Measurements from ENCODE around the gene MAP3K12. TPM values are rescaled to one million over a fixed set of nuclear protein-coding genes. Genes with fewer than 3 reads are reported as not detected.

MAP3K12 gene
- total and polyA plus RNA-seq, 2 experiments from 2014 or later = 6.6 to 17.9 TPM

DNA sequence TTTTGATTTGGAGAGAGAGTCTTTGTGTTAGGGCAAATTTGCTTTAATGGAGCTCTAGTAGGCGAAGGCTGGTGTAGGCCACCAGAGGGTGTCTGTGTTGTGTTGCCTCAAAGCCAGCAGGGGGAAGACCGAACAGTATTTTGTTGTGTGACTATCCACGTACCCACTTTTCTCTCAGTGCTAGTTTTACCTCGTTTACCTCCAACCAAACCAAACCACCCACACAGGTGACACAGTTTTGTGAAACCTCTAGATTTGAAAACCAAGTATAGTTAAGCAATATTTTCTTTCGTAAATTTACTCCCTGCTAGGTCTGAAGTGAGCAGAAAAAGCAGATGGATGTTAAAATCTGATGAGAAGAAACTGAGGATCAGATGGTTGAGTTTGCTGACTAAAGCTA lies 44.3 kb upstream of the MAP3K12 start:
- 0 out of 2 replicates have a peak, but pooled peaks cover 9% of the 10 kb centered on the region for H3K36me3 ChIP-seq (ENCODE audit: insufficient read depth)
- H3K27ac ChIP-seq (ENCODE audit: low read depth) = 0 out of 2 replicates have a peak overlapping the region, but pooled peaks have one; percentile 51
- H3K27me3 Mint-ChIP-seq (ENCODE audit: insufficient read depth, low read depth, poor library complexity) = no peaks in the 10 kb centered on the region
- H4K20me1 ChIP-seq (replicated peaks; ENCODE audit: insufficient read depth) = no peaks in the 10 kb centered on the region; the same call in 1 of the 2 replicates
- ATAC-seq (peak; percentile 99), DNase-seq (ENCODE audit: low spot score) (peak; percentile 86)
- H3K4me1 ChIP-seq (ENCODE audit: insufficient read depth) = peaks cover 4% of the 10 kb centered on the region; the same call in 1 of the 2 replicates
- H2AFZ ChIP-seq = no peak overlapping the region
- H3K9me2 ChIP-seq (ENCODE audit: insufficient read depth) = no peaks in the 10 kb centered on the region
- no peak overlapping the region for H3K4me3 Mint-ChIP-seq
- H3K27me3 ChIP-seq (ENCODE audit: insufficient read depth) = no peaks in the 10 kb centered on the region
- H3K4me3 ChIP-seq = no peak overlapping the region
- no peak overlapping the region for H3K4me2 ChIP-seq
- peak overlapping the region; percentile 72; the same call in 1 of the 2 replicates for H3K27ac Mint-ChIP-seq
- 0 out of 2 replicates have a peak, but pooled peaks cover 5% of the 10 kb centered on the region for H3F3A ChIP-seq (replicated peaks; ENCODE audit: low read depth)
- no peaks in the 10 kb centered on the region for H3K9me3 Mint-ChIP-seq
- no peak for TF ChIP-seq JUNB (IDR thresholded peaks at IDR 0.05; ENCODE audit: unreplicated experiment)
- TF ChIP-seq, protein P1, sequence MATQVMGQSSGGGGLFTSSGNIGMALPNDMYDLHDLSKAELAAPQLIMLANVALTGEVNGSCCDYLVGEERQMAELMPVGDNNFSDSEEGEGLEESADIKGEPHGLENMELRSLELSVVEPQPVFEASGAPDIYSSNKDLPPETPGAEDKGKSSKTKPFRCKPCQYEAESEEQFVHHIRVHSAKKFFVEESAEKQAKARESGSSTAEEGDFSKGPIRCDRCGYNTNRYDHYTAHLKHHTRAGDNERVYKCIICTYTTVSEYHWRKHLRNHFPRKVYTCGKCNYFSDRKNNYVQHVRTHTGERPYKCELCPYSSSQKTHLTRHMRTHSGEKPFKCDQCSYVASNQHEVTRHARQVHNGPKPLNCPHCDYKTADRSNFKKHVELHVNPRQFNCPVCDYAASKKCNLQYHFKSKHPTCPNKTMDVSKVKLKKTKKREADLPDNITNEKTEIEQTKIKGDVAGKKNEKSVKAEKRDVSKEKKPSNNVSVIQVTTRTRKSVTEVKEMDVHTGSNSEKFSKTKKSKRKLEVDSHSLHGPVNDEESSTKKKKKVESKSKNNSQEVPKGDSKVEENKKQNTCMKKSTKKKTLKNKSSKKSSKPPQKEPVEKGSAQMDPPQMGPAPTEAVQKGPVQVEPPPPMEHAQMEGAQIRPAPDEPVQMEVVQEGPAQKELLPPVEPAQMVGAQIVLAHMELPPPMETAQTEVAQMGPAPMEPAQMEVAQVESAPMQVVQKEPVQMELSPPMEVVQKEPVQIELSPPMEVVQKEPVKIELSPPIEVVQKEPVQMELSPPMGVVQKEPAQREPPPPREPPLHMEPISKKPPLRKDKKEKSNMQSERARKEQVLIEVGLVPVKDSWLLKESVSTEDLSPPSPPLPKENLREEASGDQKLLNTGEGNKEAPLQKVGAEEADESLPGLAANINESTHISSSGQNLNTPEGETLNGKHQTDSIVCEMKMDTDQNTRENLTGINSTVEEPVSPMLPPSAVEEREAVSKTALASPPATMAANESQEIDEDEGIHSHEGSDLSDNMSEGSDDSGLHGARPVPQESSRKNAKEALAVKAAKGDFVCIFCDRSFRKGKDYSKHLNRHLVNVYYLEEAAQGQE (IDR thresholded peaks at IDR 0.05; ENCODE audit: unreplicated experiment) = no peak
- TF ChIP-seq NANOG (IDR thresholded peaks at IDR 0.05; ENCODE audit: borderline replicate concordance) = no peak
- TF ChIP-seq, protein P2, sequence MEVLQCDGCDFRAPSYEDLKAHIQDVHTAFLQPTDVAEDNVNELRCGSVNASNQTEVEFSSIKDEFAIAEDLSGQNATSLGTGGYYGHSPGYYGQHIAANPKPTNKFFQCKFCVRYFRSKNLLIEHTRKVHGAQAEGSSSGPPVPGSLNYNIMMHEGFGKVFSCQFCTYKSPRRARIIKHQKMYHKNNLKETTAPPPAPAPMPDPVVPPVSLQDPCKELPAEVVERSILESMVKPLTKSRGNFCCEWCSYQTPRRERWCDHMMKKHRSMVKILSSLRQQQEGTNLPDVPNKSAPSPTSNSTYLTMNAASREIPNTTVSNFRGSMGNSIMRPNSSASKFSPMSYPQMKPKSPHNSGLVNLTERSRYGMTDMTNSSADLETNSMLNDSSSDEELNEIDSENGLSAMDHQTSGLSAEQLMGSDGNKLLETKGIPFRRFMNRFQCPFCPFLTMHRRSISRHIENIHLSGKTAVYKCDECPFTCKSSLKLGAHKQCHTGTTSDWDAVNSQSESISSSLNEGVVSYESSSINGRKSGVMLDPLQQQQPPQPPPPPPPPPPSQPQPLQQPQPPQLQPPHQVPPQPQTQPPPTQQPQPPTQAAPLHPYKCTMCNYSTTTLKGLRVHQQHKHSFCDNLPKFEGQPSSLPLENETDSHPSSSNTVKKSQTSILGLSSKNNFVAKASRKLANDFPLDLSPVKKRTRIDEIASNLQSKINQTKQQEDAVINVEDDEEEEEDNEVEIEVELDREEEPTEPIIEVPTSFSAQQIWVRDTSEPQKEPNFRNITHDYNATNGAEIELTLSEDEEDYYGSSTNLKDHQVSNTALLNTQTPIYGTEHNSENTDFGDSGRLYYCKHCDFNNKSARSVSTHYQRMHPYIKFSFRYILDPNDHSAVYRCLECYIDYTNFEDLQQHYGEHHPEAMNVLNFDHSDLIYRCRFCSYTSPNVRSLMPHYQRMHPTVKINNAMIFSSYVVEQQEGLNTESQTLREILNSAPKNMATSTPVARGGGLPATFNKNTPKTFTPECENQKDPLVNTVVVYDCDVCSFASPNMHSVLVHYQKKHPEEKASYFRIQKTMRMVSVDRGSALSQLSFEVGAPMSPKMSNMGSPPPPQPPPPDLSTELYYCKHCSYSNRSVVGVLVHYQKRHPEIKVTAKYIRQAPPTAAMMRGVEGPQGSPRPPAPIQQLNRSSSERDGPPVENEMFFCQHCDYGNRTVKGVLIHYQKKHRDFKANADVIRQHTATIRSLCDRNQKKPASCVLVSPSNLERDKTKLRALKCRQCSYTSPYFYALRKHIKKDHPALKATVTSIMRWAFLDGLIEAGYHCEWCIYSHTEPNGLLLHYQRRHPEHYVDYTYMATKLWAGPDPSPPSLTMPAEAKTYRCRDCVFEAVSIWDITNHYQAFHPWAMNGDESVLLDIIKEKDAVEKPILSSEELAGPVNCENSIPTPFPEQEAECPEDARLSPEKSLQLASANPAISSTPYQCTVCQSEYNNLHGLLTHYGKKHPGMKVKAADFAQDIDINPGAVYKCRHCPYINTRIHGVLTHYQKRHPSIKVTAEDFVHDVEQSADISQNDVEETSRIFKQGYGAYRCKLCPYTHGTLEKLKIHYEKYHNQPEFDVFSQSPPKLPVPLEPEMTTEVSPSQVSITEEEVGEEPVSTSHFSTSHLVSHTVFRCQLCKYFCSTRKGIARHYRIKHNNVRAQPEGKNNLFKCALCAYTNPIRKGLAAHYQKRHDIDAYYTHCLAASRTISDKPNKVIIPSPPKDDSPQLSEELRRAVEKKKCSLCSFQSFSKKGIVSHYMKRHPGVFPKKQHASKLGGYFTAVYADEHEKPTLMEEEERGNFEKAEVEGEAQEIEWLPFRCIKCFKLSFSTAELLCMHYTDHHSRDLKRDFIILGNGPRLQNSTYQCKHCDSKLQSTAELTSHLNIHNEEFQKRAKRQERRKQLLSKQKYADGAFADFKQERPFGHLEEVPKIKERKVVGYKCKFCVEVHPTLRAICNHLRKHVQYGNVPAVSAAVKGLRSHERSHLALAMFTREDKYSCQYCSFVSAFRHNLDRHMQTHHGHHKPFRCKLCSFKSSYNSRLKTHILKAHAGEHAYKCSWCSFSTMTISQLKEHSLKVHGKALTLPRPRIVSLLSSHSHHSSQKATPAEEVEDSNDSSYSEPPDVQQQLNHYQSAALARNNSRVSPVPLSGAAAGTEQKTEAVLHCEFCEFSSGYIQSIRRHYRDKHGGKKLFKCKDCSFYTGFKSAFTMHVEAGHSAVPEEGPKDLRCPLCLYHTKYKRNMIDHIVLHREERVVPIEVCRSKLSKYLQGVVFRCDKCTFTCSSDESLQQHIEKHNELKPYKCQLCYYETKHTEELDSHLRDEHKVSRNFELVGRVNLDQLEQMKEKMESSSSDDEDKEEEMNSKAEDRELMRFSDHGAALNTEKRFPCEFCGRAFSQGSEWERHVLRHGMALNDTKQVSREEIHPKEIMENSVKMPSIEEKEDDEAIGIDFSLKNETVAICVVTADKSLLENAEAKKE (CRISPR knock-in tag; IDR thresholded peaks at IDR 0.05) = no peak
- TF ChIP-seq, protein P3, sequence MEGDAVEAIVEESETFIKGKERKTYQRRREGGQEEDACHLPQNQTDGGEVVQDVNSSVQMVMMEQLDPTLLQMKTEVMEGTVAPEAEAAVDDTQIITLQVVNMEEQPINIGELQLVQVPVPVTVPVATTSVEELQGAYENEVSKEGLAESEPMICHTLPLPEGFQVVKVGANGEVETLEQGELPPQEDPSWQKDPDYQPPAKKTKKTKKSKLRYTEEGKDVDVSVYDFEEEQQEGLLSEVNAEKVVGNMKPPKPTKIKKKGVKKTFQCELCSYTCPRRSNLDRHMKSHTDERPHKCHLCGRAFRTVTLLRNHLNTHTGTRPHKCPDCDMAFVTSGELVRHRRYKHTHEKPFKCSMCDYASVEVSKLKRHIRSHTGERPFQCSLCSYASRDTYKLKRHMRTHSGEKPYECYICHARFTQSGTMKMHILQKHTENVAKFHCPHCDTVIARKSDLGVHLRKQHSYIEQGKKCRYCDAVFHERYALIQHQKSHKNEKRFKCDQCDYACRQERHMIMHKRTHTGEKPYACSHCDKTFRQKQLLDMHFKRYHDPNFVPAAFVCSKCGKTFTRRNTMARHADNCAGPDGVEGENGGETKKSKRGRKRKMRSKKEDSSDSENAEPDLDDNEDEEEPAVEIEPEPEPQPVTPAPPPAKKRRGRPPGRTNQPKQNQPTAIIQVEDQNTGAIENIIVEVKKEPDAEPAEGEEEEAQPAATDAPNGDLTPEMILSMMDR (conservative IDR thresholded peaks at IDR 0.05; ENCODE audit: low read depth in 2 of 2) = peak; percentile 77 to 87
- no peak for TF ChIP-seq POLR2AphosphoS5 (IDR thresholded peaks at IDR 0.05; ENCODE audit: low read depth)
- no peak for TF ChIP-seq EZH2 (IDR thresholded peaks at IDR 0.05; ENCODE audit: low read depth, unreplicated experiment)
- H3K36me3 Mint-ChIP-seq (ENCODE audit: low read depth) = no peaks in the 10 kb centered on the region
- no peaks in the 10 kb centered on the region for H3K79me2 ChIP-seq (replicated peaks; ENCODE audit: insufficient read depth)
- H3K4me1 Mint-ChIP-seq = peaks cover 9% of the 10 kb centered on the region; the same call in 2 of the 3 replicates

Measured in GM23338 (cell line).